Upper lobe of left lung (tissue), 4 donors: ENCODE measurements around the gene HERC3.

Source experiments
- POLR2A ChIP-seq, 4 donors: fragments of 450-650 bp; IDR thresholded peaks; one replicate each; pipeline ENCODE4 v1.5.1; 2016 to 2017; ENCODE audit warnings: antibody characterized with exemption in 4 of 4, mild to moderate bottlenecking in 2 of 4
- POLR2AphosphoS5 ChIP-seq, 2 donors: sonication (generic); formaldehyde crosslinking; IDR thresholded peaks; one replicate each; pipeline ENCODE4 v1.5.1; 2017; ENCODE audit warnings: antibody characterized with exemption in 2 of 2
- TF ChIP-seq, protein P1 (sequence below), 6 experiments: fragments of 450-650 bp in 4 of 6; fragments of 200-600 bp in 2 of 6; sonication (generic) in 2 of 6; IDR thresholded peaks; one replicate each; pipeline ENCODE4 v1.5.1; 2016 to 2019; ENCODE audit warnings: antibody characterized with exemption in 6 of 6

DNA sequence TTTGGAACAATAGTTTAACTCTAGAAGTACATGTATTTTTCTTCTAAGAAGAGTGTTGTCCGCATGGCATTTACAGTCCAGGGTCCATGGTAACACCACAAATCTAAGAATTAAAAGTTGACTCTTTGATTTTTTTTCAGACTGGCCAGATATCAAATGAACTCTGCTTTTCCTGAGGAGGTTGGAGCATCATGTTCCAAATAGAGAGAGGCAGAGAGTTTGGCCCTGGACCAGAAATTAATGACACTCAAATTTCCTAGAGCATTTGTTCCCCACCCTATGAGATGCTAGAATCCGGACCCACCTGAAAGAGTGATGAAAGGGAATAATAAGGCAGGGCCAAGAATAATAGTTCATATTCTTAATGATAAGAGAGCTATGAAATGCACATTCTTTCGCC is 152.3 kb downstream of the HERC3 start:
- no peak for TF ChIP-seq POLR2A (IDR thresholded peaks at IDR 0.05)
- TF ChIP-seq, protein P1, sequence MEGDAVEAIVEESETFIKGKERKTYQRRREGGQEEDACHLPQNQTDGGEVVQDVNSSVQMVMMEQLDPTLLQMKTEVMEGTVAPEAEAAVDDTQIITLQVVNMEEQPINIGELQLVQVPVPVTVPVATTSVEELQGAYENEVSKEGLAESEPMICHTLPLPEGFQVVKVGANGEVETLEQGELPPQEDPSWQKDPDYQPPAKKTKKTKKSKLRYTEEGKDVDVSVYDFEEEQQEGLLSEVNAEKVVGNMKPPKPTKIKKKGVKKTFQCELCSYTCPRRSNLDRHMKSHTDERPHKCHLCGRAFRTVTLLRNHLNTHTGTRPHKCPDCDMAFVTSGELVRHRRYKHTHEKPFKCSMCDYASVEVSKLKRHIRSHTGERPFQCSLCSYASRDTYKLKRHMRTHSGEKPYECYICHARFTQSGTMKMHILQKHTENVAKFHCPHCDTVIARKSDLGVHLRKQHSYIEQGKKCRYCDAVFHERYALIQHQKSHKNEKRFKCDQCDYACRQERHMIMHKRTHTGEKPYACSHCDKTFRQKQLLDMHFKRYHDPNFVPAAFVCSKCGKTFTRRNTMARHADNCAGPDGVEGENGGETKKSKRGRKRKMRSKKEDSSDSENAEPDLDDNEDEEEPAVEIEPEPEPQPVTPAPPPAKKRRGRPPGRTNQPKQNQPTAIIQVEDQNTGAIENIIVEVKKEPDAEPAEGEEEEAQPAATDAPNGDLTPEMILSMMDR (IDR thresholded peaks at IDR 0.05): no peak
- TF ChIP-seq POLR2AphosphoS5 (IDR thresholded peaks at IDR 0.05): no peak
